ENCODE measurements around the gene STRN3. TPM values are rescaled to one million over a fixed set of nuclear protein-coding genes. Genes with fewer than 3 reads are reported as not detected.

STRN3 gene
- total RNA-seq, 1 experiment from 2014 or later, result 34.4 TPM

DNA sequence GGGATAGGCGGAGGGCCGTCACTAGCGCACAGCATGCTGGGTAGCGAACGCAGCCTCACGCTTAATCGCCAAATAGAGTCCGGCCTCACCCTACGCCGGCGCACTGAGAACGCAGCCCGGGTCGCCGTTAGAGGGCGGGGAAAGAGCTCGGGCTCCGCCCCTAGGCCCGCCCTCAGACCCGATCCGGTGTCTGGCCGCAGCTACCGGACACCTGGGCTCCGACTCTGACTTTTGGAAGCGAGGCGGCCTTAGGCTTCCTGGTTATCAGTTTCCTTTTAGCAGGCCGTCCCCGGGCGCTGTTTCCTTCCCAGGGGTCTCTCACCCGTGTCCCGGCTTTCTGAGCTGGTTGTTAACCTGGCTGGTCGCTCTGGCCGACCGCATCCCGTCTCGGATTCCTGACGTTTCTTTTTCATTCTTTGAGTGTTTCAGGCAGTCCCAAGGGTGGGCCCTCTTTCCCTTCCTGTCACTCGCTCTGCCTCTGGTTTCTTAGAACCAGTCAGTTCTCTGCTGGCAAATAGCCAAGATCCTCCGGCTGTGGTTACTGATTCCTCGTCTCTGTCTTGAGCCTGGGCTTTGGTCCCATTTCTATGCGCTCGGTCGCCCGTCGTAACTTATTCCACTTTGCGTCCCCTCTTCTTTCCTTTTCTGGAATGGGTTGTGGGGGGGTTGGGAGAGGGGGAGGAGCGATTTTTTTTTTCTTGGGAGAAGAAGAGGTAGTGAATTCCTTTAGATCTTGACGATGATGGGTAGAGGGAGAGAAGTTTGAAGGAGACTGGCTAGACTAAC, 464 bp upstream of the STRN3 start:
- DNase-seq, result peak; percentile 97
- CTCF ChIA-PET, result interaction anchor here (0.6 to 1.2 kb wide), 7 partner anchors 21 to 1434 kb away, joined by 3 to 5 read pairs (median 3); no protein-coding TSS in a partner anchor
- no TSS peak for BruUV-seq (replicated peaks)

DNA sequence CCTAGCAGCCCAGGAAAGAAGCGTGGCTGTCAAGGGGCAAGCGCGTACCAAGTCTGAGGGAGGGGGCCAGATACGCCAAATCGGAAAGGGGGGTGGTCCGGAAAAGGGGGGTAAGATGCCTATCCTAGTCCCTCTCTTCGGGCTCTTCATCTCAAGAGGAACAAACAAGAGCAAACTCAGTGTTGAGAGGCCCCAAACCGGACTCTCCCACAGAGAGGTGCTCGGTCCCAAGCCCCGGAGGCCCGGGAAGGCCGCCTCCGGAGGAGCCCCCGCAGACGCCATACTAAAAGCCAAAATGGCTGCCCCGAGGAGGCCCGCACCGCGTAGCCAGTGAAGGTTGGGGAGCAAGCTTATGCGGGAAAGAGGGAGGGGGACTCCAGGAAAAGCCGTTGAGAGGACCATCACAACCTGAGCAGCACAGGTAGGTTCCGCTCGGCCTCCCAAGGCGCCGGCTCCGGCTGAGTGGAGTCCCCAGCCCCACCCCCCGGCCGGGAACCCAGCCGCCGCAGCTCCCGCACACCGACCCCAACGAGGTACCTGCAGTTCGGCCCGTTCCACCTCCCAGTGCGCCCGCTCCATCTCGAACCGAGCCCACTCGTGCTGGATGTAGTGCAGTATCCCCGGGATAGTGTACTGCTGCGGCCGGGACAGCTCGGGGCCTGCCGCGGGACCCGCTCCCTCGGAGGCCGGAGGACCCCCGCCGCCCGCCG, 657 bp downstream of the STRN3 start, which contains the start of gene AP4S1:
AP4S1 (plus strand) TSS at position 283 of the 710 bp plus-strand sequence. CDS start 40,548 bp downstream, outside the sequence.
- Mint-ChIP-seq H3K9me3 (ENCODE audit: low read depth, unreplicated experiment) (no peaks in the 10 kb centered on the region), H3K27me3 (ENCODE audit: unreplicated experiment) (no peaks in the 10 kb centered on the region), H3K4me1 (ENCODE audit: low read depth, unreplicated experiment) (peaks cover 23% of the 10 kb centered on the region), H3K36me3 (ENCODE audit: insufficient read depth, unreplicated experiment) (peaks cover 36% of the 10 kb centered on the region), H3K4me3 (ENCODE audit: low read depth, unreplicated experiment) (peak within 1 kb of the TSS; percentile 94), H3K27ac (ENCODE audit: unreplicated experiment) (peak within 1 kb of the TSS; percentile 99)
- no TSS peak for BruUV-seq (replicated peaks)
- peak; percentile 48 for DNase-seq
- intact Hi-C loops (cut with micrococcal nuclease; ENCODE audit: unreplicated experiment), result loop anchor here (2.0 to 5.0 kb wide), 2 partner anchors 43 to 57 kb away; no protein-coding TSS in a partner anchor
- CTCF ChIA-PET, result interaction anchor here (0.8 to 1.2 kb wide), 2 partner anchors 20 to 30 kb away, joined by 3 read pairs; no protein-coding TSS in a partner anchor
- TF ChIP-seq, protein P1, sequence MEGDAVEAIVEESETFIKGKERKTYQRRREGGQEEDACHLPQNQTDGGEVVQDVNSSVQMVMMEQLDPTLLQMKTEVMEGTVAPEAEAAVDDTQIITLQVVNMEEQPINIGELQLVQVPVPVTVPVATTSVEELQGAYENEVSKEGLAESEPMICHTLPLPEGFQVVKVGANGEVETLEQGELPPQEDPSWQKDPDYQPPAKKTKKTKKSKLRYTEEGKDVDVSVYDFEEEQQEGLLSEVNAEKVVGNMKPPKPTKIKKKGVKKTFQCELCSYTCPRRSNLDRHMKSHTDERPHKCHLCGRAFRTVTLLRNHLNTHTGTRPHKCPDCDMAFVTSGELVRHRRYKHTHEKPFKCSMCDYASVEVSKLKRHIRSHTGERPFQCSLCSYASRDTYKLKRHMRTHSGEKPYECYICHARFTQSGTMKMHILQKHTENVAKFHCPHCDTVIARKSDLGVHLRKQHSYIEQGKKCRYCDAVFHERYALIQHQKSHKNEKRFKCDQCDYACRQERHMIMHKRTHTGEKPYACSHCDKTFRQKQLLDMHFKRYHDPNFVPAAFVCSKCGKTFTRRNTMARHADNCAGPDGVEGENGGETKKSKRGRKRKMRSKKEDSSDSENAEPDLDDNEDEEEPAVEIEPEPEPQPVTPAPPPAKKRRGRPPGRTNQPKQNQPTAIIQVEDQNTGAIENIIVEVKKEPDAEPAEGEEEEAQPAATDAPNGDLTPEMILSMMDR (IDR thresholded peaks at IDR 0.05; ENCODE audit: unreplicated experiment), result no peak

More for the DNA sequence above, 464 bp upstream of the STRN3 start:
- intact Hi-C loops (cut with micrococcal nuclease; ENCODE audit: unreplicated experiment), result loop anchor here (2.0 to 5.0 kb wide), 2 partner anchors 44 to 56 kb away; no protein-coding TSS in a partner anchor
- Mint-ChIP-seq H3K27ac (ENCODE audit: unreplicated experiment) (peak overlapping the region; percentile 99), H3K27me3 (ENCODE audit: unreplicated experiment) (no peaks in the 10 kb centered on the region), H3K4me3 (ENCODE audit: low read depth, unreplicated experiment) (peak overlapping the region; percentile 94), H3K36me3 (ENCODE audit: insufficient read depth, unreplicated experiment) (peaks cover 33% of the 10 kb centered on the region), H3K9me3 (ENCODE audit: low read depth, unreplicated experiment) (no peaks in the 10 kb centered on the region), H3K4me1 (ENCODE audit: low read depth, unreplicated experiment) (peaks cover 30% of the 10 kb centered on the region)
- TF ChIP-seq, protein P1 (IDR thresholded peaks at IDR 0.05; ENCODE audit: unreplicated experiment), result no peak

GRCh38 chr14:31024577-31025366, 1.4 kb downstream of the STRN3 start:
- CTCF ChIA-PET, result no interaction called here
- H3K9me3 Mint-ChIP-seq (ENCODE audit: low read depth, unreplicated experiment), result no peaks in the 10 kb centered on the region
- H3K36me3 Mint-ChIP-seq (ENCODE audit: insufficient read depth, unreplicated experiment), result peaks cover 41% of the 10 kb centered on the region
- no peaks in the 10 kb centered on the region for H3K27me3 Mint-ChIP-seq (ENCODE audit: unreplicated experiment)
- H3K4me3 Mint-ChIP-seq (ENCODE audit: low read depth, unreplicated experiment), result peak overlapping the region; percentile 94
- BruUV-seq (replicated peaks), result TSS peak; percentile 47
- H3K4me1 Mint-ChIP-seq (ENCODE audit: low read depth, unreplicated experiment), result peaks cover 20% of the 10 kb centered on the region
- TF ChIP-seq, protein P1 (IDR thresholded peaks at IDR 0.05; ENCODE audit: unreplicated experiment), result no peak
- intact Hi-C loops (cut with micrococcal nuclease; ENCODE audit: unreplicated experiment), result loop anchor here (5.0 kb wide), 1 partner anchor 42 kb away; no protein-coding TSS in a partner anchor
- peak overlapping the region; percentile 91 for H3K27ac Mint-ChIP-seq (ENCODE audit: unreplicated experiment)
- DNase-seq, result no peak

- no TSS peak for BruUV-seq (replicated peaks)
- intact Hi-C loops (cut with micrococcal nuclease; ENCODE audit: unreplicated experiment), result no loop called here
- Mint-ChIP-seq H3K4me3 (ENCODE audit: low read depth, unreplicated experiment) (peak overlapping the region; percentile 94), H3K9me3 (ENCODE audit: low read depth, unreplicated experiment) (no peaks in the 10 kb centered on the region), H3K27ac (ENCODE audit: unreplicated experiment) (peak overlapping the region; percentile 52), H3K4me1 (ENCODE audit: low read depth, unreplicated experiment) (peaks cover 13% of the 10 kb centered on the region), H3K36me3 (ENCODE audit: insufficient read depth, unreplicated experiment) (peaks cover 42% of the 10 kb centered on the region), H3K27me3 (ENCODE audit: unreplicated experiment) (no peaks in the 10 kb centered on the region)
- DNase-seq, result no peak
- CTCF ChIA-PET, result no interaction called here
- TF ChIP-seq, protein P1 (IDR thresholded peaks at IDR 0.05; ENCODE audit: unreplicated experiment), result no peak
Observed at GRCh38 chr14:31024010-31024480, 2.1 kb downstream of the STRN3 start.

All from Calu3 (cell line).